ENCODE measurements around the gene PPARG. TPM values are rescaled to one million over a fixed set of nuclear protein-coding genes. Genes with fewer than 3 reads are reported as not detected.

Gene PPARG
- total and polyA plus RNA-seq, 2 donors = 18.6 to 62.9 TPM

DNA sequence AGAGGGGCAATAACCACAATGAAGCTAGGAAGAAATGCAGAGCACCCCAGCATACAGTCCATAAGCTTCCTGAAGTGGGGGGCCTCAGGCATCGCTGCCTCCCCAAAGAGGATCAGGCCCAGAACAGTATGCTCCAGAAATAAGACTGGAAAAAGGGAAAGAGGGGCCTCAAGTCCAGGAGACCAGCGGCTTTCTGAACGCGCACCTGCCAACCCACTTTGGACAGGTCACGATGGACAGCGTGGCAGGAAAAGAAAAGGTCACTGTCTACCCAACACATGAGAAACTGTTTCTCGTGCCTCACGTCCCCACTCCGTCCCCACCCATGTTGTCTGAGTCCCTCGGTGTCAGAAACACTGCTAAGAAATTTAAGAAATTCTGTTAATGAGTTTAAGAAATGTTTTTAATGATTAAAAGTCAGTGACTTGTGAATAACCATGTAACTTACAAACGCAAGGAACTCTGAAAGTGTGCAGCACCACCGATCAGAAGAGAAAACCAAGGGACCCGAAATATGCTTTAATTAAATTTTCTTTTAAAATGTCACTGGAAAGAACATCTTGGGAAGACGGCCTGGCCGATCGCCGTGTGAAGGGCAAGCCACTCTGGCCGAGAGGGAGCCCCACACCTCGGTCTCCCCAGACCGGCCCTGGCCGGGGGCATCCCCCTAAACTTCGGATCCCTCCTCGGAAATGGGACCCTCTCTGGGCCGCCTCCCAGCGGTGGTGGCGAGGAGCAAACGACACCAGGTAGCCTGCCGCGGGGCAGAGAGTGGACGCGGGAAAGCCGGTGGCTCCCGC, 1.7 kb upstream of the PPARG start:
- whole genome bisulfite sequencing = 20% methylated on average over 33 of the region's 33 CpGs
- Histone ChIP-seq H3K4me3 (ENCODE audit: low read depth, low read length) (peak overlapping the region; percentile 67), H3K27ac (ENCODE audit: low read depth) (peak overlapping the region; percentile 63), H3K4me1 (ENCODE audit: insufficient read depth) (no peaks in the 10 kb centered on the region), H3K36me3 (ENCODE audit: insufficient read depth) (no peaks in the 10 kb centered on the region)
- DNase-seq (ENCODE audit: extremely low spot score) = no peak

DNA sequence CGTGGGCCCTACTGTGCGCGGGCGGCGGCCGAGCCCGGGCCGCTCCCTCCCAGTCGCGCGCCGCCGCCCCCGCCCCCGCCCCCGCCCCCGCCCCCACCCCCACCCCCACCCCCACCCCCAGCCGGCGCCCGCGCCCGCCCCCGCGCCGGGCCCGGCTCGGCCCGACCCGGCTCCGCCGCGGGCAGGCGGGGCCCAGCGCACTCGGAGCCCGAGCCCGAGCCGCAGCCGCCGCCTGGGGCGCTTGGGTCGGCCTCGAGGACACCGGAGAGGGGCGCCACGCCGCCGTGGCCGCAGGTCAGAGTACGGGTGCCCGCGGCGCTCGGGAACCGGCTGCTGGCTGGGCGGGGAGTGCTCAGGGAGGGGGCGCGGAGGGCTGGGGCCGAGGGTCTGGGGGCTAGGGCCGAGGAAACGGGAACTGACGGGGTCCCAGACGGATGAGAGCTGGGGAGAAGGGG, 1.1 kb upstream of the PPARG start:
- under 1% methylated on average over 47 of the region's 63 CpGs for WGBS
- no peaks in the 10 kb centered on the region for H3K36me3 ChIP-seq (ENCODE audit: insufficient read depth)
- H3K4me1 ChIP-seq (ENCODE audit: insufficient read depth) = no peaks in the 10 kb centered on the region
- H3K4me3 ChIP-seq (ENCODE audit: low read depth, low read length) = peak overlapping the region; percentile 67
- DNase-seq (ENCODE audit: extremely low spot score) = no peak
- peak overlapping the region; percentile 87 for H3K27ac ChIP-seq (ENCODE audit: low read depth)

DNA sequence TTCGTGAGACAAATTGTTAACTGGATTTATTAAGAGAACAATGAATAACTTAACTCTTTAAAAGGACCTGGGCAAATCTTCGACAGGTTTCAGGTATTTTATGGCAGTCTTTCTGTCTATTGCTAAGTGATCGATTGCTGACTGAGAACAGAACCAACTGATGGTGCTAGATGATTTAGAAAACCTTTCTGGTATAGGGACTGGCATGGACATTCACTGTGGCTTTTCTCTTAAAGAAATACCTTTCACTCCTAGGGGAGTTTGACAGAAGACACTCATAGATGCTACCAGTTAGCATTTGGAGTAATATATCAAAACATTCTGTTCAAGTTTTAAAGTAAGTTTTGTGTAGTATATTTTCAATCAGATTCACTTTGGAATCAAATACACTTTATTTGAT, 654 bp downstream of the PPARG start:
- no peak for DNase-seq (ENCODE audit: extremely low spot score)
- WGBS = 43% methylated on average over 3 of the region's 3 CpGs
- no peak overlapping the region for H3K4me3 ChIP-seq (ENCODE audit: low read depth, low read length)
- no peaks in the 10 kb centered on the region for H3K4me1 ChIP-seq (ENCODE audit: insufficient read depth)
- no peaks in the 10 kb centered on the region for H3K36me3 ChIP-seq (ENCODE audit: insufficient read depth)
- H3K27ac ChIP-seq (ENCODE audit: low read depth) = no peak overlapping the region

DNA sequence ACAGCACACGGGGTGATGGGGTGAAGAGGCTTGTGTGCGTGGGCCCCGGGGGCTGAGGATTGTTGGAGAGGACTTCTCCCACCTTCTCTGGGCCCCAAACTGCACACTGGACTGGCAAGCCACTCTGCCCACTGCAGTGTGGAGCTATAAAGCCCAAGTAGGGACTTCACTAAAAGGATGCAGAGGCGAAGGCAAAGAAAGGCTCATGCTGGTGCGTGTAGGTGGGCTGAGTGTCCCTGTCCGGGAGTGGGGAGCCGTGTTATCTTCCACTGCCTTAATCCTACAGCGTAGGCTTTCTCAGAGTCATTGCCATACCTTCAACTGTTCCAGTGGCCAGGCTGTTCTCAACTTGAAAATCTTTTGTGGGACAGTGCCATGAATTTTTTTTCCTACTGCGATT, 3.9 kb downstream of the PPARG start:
- Histone ChIP-seq H3K36me3 (ENCODE audit: insufficient read depth) (no peaks in the 10 kb centered on the region), H3K4me1 (ENCODE audit: insufficient read depth) (no peaks in the 10 kb centered on the region), H3K27ac (ENCODE audit: low read depth) (no peak overlapping the region), H3K4me3 (ENCODE audit: low read depth, low read length) (no peak overlapping the region)
- DNase-seq (ENCODE audit: extremely low spot score) = no peak
- 64% methylated on average over 9 of the region's 9 CpGs for WGBS

DNA sequence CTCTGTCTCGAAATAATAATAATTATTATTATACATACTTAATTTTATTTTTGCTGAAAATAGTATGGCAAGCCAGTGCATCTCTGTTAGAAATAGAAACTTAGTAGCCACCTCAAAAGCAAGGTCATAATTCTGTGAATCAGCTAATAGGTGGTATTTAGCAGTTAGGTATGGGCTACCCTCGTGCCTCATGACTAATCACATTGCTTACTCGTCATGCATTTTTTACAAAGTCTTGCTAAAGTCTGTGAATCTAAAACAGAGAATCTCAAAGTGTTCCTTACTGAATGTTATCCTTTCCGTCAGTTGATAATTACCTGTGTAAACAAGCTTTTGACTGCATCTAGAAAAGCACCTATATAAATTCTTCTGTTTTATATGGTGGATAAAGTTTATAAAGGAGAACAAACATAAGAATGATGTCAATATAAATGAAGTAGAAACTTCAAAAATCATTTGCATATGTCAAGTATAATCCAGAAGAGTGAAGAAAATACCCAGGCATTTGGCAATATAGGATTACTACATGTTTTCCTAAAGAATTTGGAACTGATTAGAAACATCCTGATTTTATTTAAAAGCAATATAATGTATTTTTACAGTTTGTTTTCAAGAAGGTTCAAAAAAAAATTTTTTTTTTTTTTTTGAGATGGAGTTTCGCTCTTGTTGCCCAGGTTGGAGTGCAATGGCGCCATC, 6.2 kb downstream of the PPARG start:
- H3K36me3 ChIP-seq (ENCODE audit: insufficient read depth) = no peaks in the 10 kb centered on the region
- H3K4me3 ChIP-seq (ENCODE audit: low read depth, low read length) = no peak overlapping the region
- DNase-seq (ENCODE audit: extremely low spot score) = no peak
- no peaks in the 10 kb centered on the region for H3K4me1 ChIP-seq (ENCODE audit: insufficient read depth)
- H3K27ac ChIP-seq (ENCODE audit: low read depth) = no peak overlapping the region
- 79% methylated on average over 6 of the region's 6 CpGs for WGBS

DNA sequence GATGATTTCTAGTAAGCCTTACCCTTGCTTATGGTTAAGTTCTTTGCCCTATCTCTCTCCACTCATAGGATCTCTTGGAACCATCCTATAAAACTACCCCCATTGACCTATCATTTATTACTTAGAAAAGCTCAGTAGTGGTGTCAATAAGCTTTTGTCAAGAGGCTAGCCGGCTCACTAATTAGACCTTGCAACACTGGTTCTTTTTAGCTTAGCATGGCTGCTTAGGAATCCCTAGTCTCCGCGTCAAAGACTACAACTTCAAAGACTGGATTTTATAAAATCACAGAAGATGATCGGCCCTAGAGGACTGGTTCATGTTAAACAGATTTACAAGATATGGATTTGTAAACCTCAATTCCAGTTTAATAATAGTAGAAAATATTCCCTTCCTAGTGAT, 7.6 kb downstream of the PPARG start:
- 57% methylated on average over 4 of the region's 4 CpGs for WGBS
- DNase-seq (ENCODE audit: extremely low spot score) = no peak
- no peak overlapping the region for H3K4me3 ChIP-seq (ENCODE audit: low read depth, low read length)
- peaks cover under 1% of the 10 kb centered on the region for H3K4me1 ChIP-seq (ENCODE audit: insufficient read depth)
- H3K27ac ChIP-seq (ENCODE audit: low read depth) = no peak overlapping the region
- H3K36me3 ChIP-seq (ENCODE audit: insufficient read depth) = no peaks in the 10 kb centered on the region

DNA sequence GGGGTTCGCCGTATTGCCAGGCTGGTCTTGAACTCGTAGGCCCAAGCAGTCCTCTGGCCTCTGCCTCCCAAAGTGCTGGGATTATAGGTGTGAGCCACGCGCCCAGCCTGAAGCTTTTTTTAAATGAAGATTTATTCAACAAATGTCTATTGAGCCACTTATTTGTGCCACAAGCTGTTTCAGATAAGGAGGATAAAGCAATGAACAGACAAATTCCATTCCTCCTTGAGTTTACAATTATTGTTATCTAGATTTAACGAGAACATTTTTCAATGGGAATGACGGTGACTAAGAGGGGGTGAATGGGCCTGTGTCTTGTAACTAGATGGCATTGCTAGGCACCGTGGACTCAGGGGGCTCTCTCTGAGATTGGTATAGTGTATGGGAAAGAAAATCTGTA, 10.2 kb downstream of the PPARG start:
- 52% methylated on average over 8 of the region's 8 CpGs for WGBS

DNA sequence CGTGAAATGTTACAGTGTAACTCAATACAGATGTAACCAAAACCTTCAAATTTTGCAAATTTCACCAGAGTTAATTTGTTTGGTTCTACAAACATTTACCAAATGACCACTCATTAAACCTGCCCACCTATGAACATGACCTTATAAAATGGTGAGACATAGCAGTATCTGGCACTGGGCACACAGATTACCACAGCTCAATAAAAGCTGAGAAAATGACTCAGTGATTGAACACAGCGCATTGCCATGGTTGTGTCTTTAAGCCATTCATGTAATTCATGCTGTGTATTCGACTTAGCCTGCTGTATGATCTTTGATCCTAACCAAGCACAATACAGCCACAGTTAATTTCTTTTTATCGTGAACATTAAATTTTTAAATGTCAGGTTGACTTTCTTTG, 11.3 kb downstream of the PPARG start:
- Histone ChIP-seq H3K4me3 (ENCODE audit: low read depth, low read length) (no peak overlapping the region), H3K36me3 (ENCODE audit: insufficient read depth) (no peaks in the 10 kb centered on the region), H3K27ac (ENCODE audit: low read depth) (no peak overlapping the region), H3K4me1 (ENCODE audit: insufficient read depth) (peaks cover 1% of the 10 kb centered on the region)
- 75% methylated on average over 4 of the region's 4 CpGs for WGBS
- no peak for DNase-seq (ENCODE audit: extremely low spot score)

More for the DNA sequence above, 10.2 kb downstream of the PPARG start:
- Histone ChIP-seq H3K4me1 (ENCODE audit: insufficient read depth) (peaks cover 1% of the 10 kb centered on the region), H3K27ac (ENCODE audit: low read depth) (no peak overlapping the region), H3K4me3 (ENCODE audit: low read depth, low read length) (no peak overlapping the region), H3K36me3 (ENCODE audit: insufficient read depth) (no peaks in the 10 kb centered on the region)
- no peak for DNase-seq (ENCODE audit: extremely low spot score)

DNA sequence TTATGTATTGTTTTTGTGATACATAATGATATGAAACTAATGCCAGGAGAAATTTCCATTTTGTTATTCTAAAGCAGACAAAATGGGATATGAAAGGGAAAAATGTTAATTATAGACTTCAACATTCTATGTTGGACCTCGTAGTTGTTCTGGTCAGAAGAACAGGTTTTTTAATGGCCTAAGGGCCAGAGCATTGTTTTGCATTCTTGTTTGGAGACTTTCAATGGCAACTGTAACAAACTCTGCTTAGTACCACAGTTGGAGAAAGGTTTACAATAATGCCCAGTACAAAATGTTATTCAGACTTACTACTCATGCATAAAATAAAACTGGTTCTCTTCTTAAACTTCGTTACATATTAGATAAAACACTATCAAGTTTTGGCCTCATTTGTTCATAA, 12.2 kb downstream of the PPARG start:
- no peak overlapping the region for H3K4me3 ChIP-seq (ENCODE audit: low read depth, low read length)
- DNase-seq (ENCODE audit: extremely low spot score) = no peak
- no peaks in the 10 kb centered on the region for H3K36me3 ChIP-seq (ENCODE audit: insufficient read depth)
- peaks cover 1% of the 10 kb centered on the region for H3K4me1 ChIP-seq (ENCODE audit: insufficient read depth)
- WGBS = 71% methylated on average over 2 of the region's 2 CpGs
- H3K27ac ChIP-seq (ENCODE audit: low read depth) = no peak overlapping the region

DNA sequence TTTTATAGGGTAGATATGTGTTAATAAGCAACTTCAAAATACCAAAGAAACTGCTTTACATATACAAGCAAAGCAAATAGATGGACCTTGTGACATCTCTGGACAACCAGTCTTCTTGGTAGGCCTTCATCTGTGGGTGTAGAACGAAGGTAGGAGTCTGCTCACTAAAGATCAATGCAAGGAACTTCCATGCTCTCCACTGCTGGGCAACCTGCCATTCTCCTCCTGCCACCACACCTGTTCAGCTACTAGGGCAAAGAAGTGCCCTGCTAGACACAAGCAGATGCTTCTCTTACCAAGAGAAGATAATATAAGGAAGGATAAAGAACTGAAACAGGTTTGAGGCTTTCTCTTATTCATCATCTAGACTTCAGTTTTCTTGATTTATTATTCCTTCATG, 12.6 kb downstream of the PPARG start:
- Histone ChIP-seq H3K4me3 (ENCODE audit: low read depth, low read length) (no peak overlapping the region), H3K4me1 (ENCODE audit: insufficient read depth) (peaks cover 1% of the 10 kb centered on the region), H3K36me3 (ENCODE audit: insufficient read depth) (no peaks in the 10 kb centered on the region), H3K27ac (ENCODE audit: low read depth) (no peak overlapping the region)
- no peak for DNase-seq (ENCODE audit: extremely low spot score)
- 82% methylated on average over 1 of the region's 1 CpG for WGBS

DNA sequence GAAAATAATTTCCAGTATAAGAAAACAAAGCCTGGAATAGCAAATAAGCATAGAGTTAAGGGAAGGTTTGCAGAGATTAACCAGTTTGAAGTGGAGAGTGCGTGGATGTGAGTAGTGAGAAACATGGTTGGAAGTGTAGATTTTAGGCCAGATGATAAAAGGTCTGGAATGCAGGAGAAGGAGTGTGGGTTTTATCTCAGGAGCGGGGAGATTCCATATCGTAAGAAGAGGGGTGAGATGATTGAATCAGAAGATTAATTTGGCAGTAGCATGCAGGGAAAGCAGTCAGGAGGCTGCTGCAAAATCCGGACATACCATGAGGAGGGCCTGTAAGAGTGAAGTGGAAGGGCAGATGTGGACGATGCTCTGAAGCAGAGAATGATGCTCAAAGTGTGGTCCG, 13.7 kb downstream of the PPARG start:
- no peak for DNase-seq (ENCODE audit: extremely low spot score)
- no peak overlapping the region for H3K4me3 ChIP-seq (ENCODE audit: low read depth, low read length)
- 71% methylated on average over 6 of the region's 6 CpGs for WGBS
- peaks cover 1% of the 10 kb centered on the region for H3K4me1 ChIP-seq (ENCODE audit: insufficient read depth)
- no peaks in the 10 kb centered on the region for H3K36me3 ChIP-seq (ENCODE audit: insufficient read depth)
- H3K27ac ChIP-seq (ENCODE audit: low read depth) = no peak overlapping the region

DNA sequence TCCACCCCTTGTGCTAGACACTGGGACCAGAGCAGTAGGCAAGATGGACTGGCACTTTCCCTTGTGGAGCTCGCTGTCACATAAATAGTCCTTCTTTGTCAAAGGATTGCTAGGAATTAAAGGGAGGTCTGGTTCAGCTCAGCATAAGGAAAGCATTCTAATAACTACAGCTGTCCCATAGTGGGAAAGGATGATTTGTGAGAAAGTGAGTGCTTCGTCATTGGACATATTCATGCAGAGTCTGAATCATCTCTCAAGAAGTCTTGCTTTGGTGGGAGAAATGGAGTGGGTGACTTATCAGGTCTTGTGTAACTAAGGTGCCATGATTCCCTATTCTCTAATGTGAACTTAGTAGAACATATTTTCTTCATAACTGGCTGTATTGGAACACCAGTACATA, 14.7 kb downstream of the PPARG start:
- DNase-seq (ENCODE audit: extremely low spot score) = no peak
- Histone ChIP-seq H3K4me3 (ENCODE audit: low read depth, low read length) (no peak overlapping the region), H3K27ac (ENCODE audit: low read depth) (no peak overlapping the region), H3K4me1 (ENCODE audit: insufficient read depth) (peaks cover 1% of the 10 kb centered on the region), H3K36me3 (ENCODE audit: insufficient read depth) (no peaks in the 10 kb centered on the region)
- WGBS = 78% methylated on average over 2 of the region's 2 CpGs

DNA sequence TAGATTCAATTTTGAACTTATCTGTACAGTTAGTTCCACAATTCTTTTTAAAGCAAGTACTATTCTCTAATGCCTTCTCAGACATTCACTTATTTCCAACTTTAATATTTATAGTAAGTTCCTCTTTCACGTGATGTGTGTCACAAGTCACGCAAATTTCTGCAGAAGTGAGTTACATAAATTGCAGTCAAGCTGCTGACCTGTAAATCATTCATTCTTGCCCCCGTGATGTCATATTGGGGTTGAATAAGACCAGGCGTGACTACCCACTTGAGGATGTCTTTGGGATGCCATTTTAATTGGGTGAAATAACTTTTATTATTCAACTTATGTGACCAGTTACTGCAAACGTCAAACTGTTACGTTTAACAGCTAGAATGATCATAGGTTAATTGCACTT, 15.1 kb downstream of the PPARG start:
- Histone ChIP-seq H3K36me3 (ENCODE audit: insufficient read depth) (no peaks in the 10 kb centered on the region), H3K27ac (ENCODE audit: low read depth) (no peak overlapping the region), H3K4me3 (ENCODE audit: low read depth, low read length) (no peak overlapping the region), H3K4me1 (ENCODE audit: insufficient read depth) (peaks cover 1% of the 10 kb centered on the region)
- 75% methylated on average over 6 of the region's 6 CpGs for WGBS
- DNase-seq (ENCODE audit: extremely low spot score) = no peak

DNA sequence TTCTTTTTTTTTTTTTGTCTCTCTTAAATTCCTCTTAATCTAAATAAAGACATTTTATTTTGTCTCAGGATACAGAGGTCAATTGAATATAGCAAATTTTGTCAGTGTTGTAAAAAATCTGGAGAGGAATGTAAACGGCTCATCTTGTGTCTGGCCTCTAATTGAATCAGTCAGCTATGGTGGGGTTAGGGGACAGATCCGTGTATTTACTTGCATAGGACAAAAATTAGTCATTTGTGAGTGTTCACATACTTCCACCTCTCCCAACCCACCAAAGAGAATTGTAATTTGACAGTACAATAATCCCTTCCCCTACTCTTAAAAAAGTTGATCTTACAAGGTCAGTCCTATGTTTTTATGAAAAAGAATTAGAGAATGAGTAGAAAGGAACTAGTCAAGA, 18.3 kb downstream of the PPARG start:
- Histone ChIP-seq H3K27ac (ENCODE audit: low read depth) (no peak overlapping the region), H3K4me3 (ENCODE audit: low read depth, low read length) (no peak overlapping the region), H3K36me3 (ENCODE audit: insufficient read depth) (no peaks in the 10 kb centered on the region), H3K4me1 (ENCODE audit: insufficient read depth) (no peaks in the 10 kb centered on the region)
- DNase-seq (ENCODE audit: extremely low spot score) = no peak
- WGBS = 51% methylated on average over 2 of the region's 2 CpGs

Measured in urinary bladder (tissue), 4 donors.